SKM-1 (cell line): ENCODE measurements around the gene CUTA.
"Not testable (repeated sequence)": the region's sequence is repeated elsewhere in the genome, so short reads cannot be mapped to it uniquely, and the experiment has no call there.

Source experiments
- DNase-seq: peaks from one replicate; lab custom pipeline; 2025; ENCODE audit not compliant: unreplicated experiment; lab: John Stamatoyannopoulos, UW

CUTA gene

GRCh38 chr6:33407132-33407718, 10.7 kb downstream of the CUTA start:
- no peak for DNase-seq

- DNase-seq = no peak
Observed at GRCh38 chr6:33406126-33406525, 11.8 kb downstream of the CUTA start.

DNA sequence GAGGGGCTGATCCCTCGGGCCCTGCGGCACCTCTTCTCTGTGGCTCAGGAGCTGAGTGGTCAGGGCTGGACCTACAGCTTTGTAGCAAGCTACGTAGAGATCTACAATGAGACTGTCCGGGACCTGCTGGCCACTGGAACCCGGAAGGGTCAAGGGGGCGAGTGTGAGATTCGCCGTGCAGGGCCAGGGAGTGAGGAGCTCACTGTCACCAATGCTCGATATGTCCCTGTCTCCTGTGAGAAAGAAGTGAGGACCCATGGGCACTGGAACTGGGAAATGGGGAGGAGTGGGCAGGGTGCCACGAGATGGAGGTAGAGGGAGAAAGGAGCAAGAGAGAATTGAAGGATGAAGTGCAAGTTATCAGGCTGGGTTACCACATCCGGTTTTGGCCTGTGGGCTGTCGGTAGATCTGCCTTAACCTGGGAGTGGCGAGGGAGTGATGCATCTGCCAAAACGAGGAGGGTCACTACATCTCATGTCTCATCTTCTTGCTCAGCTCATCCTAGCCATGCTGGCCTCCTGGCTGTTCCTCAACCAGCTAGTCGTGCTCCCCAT, 12.4 kb downstream of the CUTA start:
- no peak for DNase-seq

GRCh38 chr6:33404884-33405283, 13.0 kb downstream of the CUTA start:
- DNase-seq = no peak

DNA sequence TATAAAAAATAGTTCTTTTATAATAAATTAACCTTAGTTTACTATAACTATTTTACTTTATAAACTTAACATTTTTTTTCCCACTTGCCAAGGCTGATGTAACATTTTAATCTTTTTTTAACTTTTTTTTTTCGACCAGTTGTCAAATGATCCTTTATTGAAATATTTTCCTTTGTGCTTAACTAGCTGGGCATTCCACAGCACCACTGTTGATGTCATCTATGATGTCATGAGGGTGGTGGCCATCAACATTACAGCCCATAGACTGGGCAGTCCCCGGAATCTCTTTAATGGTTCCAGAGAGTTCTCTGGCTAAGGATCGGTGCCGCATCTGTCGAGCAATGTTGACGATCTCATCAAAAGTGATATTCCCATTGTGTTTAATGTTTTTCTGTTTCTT, 18.0 kb downstream of the CUTA start:
- DNase-seq = not testable (repeated sequence)

DNA sequence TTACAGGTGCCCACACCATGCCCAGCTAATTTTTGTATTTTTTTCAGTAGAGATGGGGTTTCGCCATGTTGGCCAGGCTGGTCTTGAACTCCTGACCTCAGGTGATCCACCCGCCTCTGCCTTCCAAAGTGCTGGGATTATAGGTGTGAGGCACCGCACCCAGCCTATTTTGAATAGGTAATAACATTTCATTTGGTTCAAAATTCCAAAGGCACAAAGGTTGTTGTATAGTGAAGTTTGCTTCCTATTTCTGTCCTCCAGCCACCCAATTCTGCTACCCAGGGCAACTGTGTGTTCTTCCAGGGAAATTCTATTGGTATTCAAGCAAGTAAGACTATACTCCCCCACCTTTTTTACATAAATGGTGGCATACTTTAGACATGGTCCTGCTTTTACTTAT, 19.3 kb downstream of the CUTA start:
- DNase-seq = not testable (repeated sequence)

GRCh38 chr6:33397541-33397940, 20.4 kb downstream of the CUTA start:
- no peak for DNase-seq

DNA sequence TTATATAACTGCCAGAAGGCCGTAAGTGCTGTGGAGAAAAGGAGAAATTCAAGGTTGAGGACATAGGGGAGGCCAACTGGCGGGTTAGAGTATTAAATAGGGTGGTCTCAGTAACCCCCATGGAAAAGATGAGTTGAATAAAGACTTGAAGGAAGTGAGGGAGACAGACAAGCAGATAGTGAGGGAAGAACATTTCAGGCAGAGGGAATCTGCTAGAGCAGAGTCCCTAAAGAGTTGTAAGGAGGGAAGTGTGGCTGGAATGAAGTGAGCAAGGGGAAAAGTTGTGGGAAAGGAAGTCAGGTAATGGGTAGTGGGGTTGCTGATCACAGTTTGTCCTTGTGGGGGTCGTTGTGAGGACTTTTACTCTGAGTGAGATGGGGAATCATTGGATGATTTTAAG, 24.9 kb downstream of the CUTA start:
- no peak for DNase-seq

DNA sequence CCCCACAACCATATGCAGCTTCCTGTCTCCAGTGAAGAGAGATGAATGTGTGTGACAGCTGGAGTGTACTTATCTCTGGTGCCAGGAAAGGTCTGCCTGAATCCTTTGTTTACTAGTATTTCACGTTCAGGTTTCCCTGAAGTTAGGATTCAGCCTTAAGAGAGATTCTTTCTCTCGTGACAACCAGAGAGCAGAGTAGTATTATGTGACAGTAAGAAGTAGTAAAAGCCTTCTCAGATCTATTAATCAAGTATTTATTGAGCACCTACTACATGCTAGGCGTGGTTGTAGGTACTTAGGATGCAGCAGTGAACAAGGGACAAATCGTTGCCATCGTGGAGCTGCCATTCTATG, 25.3 kb downstream of the CUTA start:
- no peak for DNase-seq

DNA sequence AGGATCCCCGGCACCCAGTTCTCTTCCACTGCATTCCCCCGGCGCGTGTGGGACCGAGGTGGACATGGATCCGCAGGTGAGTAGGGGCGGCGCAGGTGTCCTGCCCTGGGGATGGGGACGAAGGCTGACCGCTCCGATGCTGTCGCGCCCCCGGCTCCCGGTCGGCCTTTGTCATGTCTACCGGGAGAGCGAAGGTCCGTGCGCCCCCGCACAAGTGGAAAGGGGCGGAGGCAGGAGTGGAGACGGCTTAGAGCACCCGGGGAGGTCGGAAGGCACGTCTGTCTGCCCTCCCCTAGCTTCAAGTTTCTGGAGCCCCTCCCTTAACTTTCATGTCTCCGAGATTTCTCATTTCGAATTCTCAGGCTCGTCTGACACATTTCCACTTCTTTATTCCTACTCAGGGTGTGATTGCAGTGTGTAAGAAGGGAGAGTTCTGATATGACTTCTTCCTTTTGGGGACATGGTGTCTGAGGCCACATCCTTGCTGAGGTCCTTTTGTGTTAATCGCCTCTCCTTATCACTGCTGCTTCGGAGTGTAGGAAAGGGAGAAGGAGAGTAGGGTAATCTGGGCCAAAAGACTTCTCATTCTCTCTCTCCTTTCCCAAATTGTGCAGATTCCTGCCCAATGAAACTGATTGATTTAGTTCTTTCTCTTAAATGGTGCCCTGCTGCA, 25.8 kb downstream of the CUTA start:
- no peak for DNase-seq

- peak; percentile 98 for DNase-seq
Observed at GRCh38 chr6:33391278-33391921, 26.5 kb downstream of the CUTA start, which contains the start of gene KIFC1. KIFC1 (plus strand) TSS chr6:33391823; CDS start chr6:33391986, 163 bp downstream.

DNA sequence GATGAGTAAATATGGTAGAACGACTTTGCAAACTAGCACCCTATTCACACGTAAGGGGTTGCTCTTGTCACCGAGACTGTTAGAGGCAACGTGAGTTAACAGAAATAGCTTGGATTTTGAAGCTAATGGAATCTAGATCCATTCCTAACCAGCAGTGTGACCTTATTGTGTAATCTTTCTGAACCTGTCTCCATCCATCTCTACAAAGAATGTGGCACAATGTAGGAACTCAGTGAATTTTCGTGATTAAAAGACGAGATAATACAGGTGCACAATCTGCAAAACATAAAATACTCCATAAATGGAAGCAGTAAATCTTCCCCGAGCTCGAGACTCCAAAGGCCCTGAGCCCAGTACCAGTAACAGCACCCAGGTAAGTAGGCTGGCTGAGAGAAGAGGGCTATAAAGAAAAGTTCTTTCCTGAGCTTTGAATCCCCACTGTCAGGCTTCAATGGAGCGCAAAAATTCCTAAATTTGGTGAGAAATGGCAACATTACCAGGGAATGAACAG, 27.1 kb downstream of the CUTA start:
- DNase-seq = no peak

GRCh38 chr6:33390173-33390572, 27.7 kb downstream of the CUTA start:
- no peak for DNase-seq

DNA sequence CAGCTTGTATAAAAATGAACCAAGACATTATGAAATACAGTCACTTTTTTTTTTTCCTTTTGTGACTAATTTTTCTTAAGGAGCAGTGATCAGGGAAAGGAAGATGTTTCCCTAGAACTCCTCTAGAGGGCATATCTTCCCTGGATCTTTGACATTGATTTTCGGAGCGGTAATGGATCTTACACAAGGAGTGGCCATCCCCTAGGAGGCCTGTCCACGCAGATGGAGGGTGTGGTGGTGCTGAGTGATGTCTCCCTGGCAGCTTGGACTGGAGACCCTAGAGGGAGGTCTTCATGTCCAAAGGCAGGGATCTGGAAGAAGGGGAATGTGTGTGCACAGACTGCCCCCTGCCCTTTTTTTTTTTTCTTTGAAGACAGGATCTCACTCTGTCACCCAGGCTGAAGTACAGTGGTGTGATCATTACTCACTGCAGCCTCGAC, 33.3 kb downstream of the CUTA start:
- DNase-seq = no peak

DNA sequence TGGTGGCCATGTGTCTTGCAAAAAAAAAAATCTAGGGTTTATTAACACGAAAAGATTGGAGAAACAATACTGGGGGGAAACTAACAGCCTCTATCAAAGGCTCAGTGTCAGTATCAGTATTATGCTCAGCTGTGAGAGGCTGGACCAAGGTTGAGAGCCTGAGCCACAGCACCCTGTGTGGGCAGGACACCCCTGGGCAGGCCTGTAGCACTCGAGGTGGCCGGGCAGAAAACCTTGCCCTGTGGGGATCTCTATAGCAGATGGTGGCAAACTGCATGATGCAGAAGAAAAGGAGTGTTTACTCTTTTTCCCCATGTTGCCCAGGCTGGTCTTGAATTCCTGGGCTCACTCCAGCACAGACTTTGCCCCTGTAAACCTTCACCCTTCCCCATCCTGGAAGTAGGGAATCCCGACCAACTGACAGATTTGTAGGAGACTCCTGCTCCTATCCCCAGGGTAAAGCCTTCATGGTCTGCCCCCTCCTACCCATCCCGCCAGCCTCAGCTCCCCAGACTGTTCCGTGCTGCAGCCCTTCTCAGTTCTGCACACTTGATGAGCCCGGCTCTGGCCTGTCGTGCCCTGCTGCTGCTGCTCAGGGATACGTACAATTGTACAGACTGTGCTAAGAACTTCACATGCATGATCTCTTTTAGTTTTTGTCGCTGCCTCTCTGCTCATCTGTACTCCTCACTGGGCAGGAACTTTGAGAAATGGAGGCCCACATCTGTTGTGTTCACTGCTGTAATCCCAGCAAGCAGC, 34.3 kb downstream of the CUTA start:
- no peak for DNase-seq

DNA sequence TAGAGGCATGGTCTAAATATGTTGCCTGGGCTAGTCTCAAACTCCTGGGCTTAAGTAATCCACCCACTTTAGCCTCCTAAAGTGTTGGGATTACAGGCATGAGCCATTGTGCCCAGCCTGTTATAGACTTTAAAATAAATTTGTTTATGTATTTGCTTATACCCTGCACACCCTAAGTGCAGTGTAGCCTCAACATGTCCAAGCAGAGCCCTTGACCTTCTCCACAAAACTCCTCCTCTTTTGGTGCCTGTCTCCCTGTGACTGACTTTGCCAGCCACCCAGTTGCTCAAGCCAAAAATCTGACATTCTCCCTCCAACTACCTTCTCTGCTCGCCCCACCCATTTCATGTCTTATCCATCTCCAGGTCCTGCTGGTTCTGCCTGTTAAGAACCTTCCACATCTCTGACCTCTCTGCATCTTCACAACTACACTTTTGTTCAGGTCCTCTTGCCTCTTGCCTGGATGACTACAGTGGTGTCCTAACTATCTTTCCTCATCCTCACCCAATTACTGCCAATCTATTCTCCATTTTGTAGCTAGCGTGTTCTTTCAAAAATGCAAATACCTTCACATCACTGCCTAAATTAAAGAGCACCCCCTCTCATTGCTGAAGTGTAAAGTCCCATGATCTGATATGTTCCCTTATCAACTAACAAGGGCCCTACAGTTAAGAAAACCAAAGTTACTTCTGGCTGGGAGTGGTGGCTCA, 37.5 kb downstream of the CUTA start:
- no peak for DNase-seq

DNA sequence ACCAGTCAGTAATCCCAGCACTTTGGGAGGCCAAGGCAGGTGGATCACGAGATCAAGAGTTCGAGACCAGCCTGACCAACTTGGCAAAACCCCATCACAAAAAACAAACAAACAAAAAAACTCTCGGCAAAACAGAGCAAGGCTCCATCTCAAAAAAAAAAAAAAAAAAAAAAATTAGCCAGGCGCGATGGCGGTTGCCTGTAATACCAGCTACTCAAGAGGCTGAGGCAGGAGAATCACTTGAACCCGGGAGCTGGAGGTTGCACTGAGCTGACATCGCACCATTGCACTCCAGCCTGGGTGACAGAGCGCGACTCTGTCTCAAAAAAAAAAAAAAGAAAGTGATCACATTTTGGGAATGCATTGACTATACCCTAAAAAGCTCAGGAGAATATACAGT, 38.7 kb downstream of the CUTA start:
- not testable (repeated sequence) for DNase-seq

DNA sequence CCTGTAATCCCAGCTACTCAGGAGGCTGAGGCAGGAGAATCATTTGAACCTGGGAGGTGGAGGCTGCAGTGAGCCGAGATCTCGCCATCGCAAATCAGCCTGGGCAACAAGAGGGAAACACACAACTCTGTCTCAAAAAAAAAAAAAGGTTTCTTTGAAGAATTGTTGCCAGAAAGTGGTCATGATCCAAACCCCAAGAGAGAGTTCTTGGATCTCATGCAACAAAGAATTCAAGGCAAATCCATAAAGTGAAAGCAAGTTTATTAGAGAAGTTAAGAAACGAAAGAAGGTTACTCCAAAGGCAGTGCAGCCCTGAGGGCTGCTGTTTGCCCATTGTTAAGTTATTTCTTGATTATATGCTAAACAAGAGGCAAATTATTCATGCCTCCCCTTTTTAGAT, 40.7 kb downstream of the CUTA start:
- DNase-seq = no peak

DNA sequence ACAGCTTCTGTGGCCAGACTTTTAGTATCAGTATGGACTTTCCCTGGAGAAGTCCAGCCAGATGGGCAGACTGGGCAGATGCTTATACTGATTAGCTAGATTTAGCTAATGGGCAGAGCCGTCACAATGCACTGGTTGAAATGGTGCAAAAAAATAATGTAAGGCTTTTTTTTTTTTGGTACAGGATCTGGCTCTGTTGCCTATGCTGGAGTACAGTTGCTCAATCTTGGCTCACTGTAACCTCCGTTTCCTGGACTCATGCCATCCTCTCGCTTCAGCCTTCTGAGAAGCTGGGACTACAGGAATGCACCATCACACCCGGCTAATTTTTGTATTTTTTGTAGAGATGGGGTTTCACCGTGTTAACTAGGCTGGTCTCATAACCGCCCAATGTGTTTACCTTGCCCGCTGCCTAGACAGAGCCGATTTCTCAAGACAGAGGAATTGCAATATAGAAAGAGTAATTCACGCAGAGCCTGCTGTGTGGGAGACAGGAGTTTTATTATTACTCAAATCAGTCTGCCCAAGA, 42.7 kb downstream of the CUTA start:
- peak; percentile 14 for DNase-seq
